ENCODE results near the gene PPP2R5E. TPM values are rescaled to one million over a fixed set of nuclear protein-coding genes. Genes with fewer than 3 reads are reported as not detected.

The PPP2R5E gene
- total RNA-seq, 2 experiments from 2014 or later: 39.5 to 39.8 TPM

DNA sequence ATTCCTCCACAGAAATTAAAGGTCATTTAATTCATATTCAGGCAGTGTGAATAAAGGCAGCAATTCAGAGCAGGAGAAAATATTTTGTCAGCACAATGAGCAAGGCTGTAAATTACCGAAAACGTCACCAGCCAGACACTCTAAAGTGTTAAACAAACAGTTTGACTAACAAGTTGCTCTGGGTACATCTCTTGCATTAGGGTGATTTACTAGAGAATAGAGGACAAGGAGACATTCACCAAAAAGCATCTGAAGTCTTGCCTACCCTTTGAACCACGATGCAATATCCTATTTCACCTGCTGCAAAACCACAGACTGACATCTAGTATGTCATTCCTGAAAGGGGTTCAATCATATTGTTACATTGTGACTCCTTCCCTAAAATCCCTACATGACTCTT, 197.4 kb downstream of the PPP2R5E start:
- H3K9me3 Mint-ChIP-seq: no peaks in the 10 kb centered on the region
- H3K4me3 Mint-ChIP-seq: no peak overlapping the region
- no peak overlapping the region for H3K27ac Mint-ChIP-seq
- no peaks in the 10 kb centered on the region for H3K4me1 Mint-ChIP-seq (ENCODE audit: low read depth)
- CTCF ChIA-PET: no interaction called here
- TF ChIP-seq, protein P1, sequence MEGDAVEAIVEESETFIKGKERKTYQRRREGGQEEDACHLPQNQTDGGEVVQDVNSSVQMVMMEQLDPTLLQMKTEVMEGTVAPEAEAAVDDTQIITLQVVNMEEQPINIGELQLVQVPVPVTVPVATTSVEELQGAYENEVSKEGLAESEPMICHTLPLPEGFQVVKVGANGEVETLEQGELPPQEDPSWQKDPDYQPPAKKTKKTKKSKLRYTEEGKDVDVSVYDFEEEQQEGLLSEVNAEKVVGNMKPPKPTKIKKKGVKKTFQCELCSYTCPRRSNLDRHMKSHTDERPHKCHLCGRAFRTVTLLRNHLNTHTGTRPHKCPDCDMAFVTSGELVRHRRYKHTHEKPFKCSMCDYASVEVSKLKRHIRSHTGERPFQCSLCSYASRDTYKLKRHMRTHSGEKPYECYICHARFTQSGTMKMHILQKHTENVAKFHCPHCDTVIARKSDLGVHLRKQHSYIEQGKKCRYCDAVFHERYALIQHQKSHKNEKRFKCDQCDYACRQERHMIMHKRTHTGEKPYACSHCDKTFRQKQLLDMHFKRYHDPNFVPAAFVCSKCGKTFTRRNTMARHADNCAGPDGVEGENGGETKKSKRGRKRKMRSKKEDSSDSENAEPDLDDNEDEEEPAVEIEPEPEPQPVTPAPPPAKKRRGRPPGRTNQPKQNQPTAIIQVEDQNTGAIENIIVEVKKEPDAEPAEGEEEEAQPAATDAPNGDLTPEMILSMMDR (IDR thresholded peaks at IDR 0.05): no peak
- intact Hi-C loops (cut with micrococcal nuclease): no loop called here
- DNase-seq (no peak), ATAC-seq (no peak)
- peaks cover 19% of the 10 kb centered on the region for H3K27me3 Mint-ChIP-seq
- POLR2A ChIA-PET: interaction anchor here (0.6 kb wide), 1 partner anchor 289 kb away, joined by 3 read pairs; no protein-coding TSS in a partner anchor
- H3K36me3 Mint-ChIP-seq (ENCODE audit: low read depth): no peaks in the 10 kb centered on the region

GRCh38 chr14:63344336-63344735, 198.8 kb downstream of the PPP2R5E start:
- ATAC-seq: no peak
- ChIA-PET POLR2A (no interaction called here), CTCF (no interaction called here)
- no peak overlapping the region for H3K4me3 Mint-ChIP-seq
- H3K4me1 Mint-ChIP-seq (ENCODE audit: low read depth): no peaks in the 10 kb centered on the region
- TF ChIP-seq, protein P1 (IDR thresholded peaks at IDR 0.05): no peak
- H3K36me3 Mint-ChIP-seq (ENCODE audit: low read depth): no peaks in the 10 kb centered on the region
- H3K9me3 Mint-ChIP-seq: no peaks in the 10 kb centered on the region
- H3K27me3 Mint-ChIP-seq: peaks cover 21% of the 10 kb centered on the region
- no peak for DNase-seq
- H3K27ac Mint-ChIP-seq: no peak overlapping the region
- intact Hi-C loops (cut with micrococcal nuclease): no loop called here

DNA sequence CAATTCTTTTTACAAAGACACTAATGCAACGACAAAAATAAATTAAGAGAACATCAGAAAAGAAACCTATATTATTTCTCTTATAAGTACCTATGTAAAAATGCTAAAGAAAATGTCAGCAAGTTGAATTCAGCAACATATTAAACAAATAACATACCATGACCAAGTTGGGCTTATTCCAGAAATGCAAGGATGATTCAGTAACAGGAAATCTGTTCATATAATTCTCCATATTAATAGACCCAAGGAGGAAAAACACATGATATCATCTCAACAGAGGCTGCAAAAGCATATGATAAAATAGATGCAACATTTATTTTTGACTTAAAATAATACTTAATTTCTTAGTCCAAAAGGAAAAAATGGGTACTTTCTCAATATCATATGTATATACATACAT, 199.3 kb downstream of the PPP2R5E start:
- ChIA-PET CTCF (no interaction called here), POLR2A (no interaction called here)
- Mint-ChIP-seq H3K27ac (no peak overlapping the region), H3K4me1 (ENCODE audit: low read depth) (no peaks in the 10 kb centered on the region), H3K36me3 (ENCODE audit: low read depth) (no peaks in the 10 kb centered on the region), H3K27me3 (peaks cover 21% of the 10 kb centered on the region), H3K4me3 (no peak overlapping the region), H3K9me3 (no peaks in the 10 kb centered on the region)
- intact Hi-C loops (cut with micrococcal nuclease): no loop called here
- TF ChIP-seq, protein P1 (IDR thresholded peaks at IDR 0.05): no peak
- DNase-seq (no peak), ATAC-seq (no peak)

DNA sequence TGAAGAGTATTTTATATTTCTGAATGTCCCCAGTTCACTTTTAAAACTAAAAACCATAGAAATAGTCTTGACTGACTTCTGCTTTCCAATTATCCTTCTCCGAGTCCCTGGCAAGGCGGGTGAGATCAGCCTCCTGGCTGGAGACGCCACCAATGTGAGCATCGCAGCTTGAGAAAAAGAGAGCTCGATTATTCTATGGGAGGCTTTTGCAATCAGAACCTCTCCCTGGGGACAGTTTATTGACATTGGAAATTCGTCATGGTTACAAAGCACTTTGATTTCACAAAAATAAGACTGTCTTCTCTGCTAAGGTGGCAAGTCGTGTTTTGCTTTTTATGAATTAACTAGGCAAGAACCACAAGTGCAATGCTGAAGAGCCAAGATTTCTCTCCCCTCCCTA, 200.8 kb downstream of the PPP2R5E start:
- Mint-ChIP-seq H3K4me1 (ENCODE audit: low read depth) (no peaks in the 10 kb centered on the region), H3K27ac (no peak overlapping the region), H3K27me3 (peaks cover 15% of the 10 kb centered on the region), H3K4me3 (no peak overlapping the region), H3K9me3 (peaks cover 2% of the 10 kb centered on the region), H3K36me3 (ENCODE audit: low read depth) (no peaks in the 10 kb centered on the region)
- DNase-seq (no peak), ATAC-seq (no peak)
- intact Hi-C loops (cut with micrococcal nuclease): no loop called here
- POLR2A ChIA-PET: no interaction called here
- TF ChIP-seq, protein P1 (IDR thresholded peaks at IDR 0.05): no peak
- CTCF ChIA-PET: no interaction called here

- Mint-ChIP-seq H3K9me3 (no peaks in the 10 kb centered on the region), H3K4me1 (ENCODE audit: low read depth) (no peaks in the 10 kb centered on the region), H3K36me3 (ENCODE audit: low read depth) (no peaks in the 10 kb centered on the region), H3K27ac (no peak overlapping the region), H3K27me3 (peaks cover 3% of the 10 kb centered on the region), H3K4me3 (no peak overlapping the region)
- ChIA-PET CTCF (no interaction called here), POLR2A (interaction anchor here (0.7 kb wide), 1 partner anchor 24 kb away, joined by 3 read pairs; no protein-coding TSS in a partner anchor)
- DNase-seq: no peak
- TF ChIP-seq, protein P1 (IDR thresholded peaks at IDR 0.05): no peak
- intact Hi-C loops (cut with micrococcal nuclease): no loop called here
- no peak for ATAC-seq
These were observed 214.1 kb downstream of the PPP2R5E start for GRCh38 chr14:63328787-63329737.

All from activated CD8-positive, alpha-beta T cell treated with anti-CD3 and anti-CD28 coated beads for 36 hours (primary cell).